ENCODE data around the gene C4A. TPM values are rescaled to one million over a fixed set of nuclear protein-coding genes. Genes with fewer than 3 reads are reported as not detected.

C4A gene
- total and polyA plus RNA-seq, 10 of the 15 experiments (the other 5 are each of a cell fraction or from before 2014, with no cell fraction given): 0.13 to 5.4 (median 0.88) TPM; not detected in 1

GRCh38 chr6:31971993-31972708 lies 9.7 kb upstream of the C4A start, which contains the start of gene DXO (continued):
- TF ChIP-seq HSF1 (IDR thresholded peaks at IDR 0.05; ENCODE audit: low read depth, low read length) (no peak), TCF7 (IDR thresholded peaks at IDR 0.05; ENCODE audit: borderline replicate concordance) (no peak), ZNF217 (IDR thresholded peaks at IDR 0.05) (no peak), NR2C2 (IDR thresholded peaks at IDR 0.05; ENCODE audit: borderline replicate concordance, control insufficient read depth, insufficient read length, low read depth) (no peak), TBL1XR1 (IDR thresholded peaks at IDR 0.05; ENCODE audit: low read depth, low read length) (no peak), ATF7 (IDR thresholded peaks at IDR 0.05; ENCODE audit: low read depth) (no peak; the same call in 1 of the 2 replicates), HDGF (IDR thresholded peaks at IDR 0.05) (peak; percentile 86; the same call in 1 of the 2 replicates), SMAD5 (IDR thresholded peaks at IDR 0.05; ENCODE audit: low read depth) (no peak), E2F8 (IDR thresholded peaks at IDR 0.05; ENCODE audit: low read depth, partially characterized antibody) (peak; percentile 92), CUX1 (IDR thresholded peaks at IDR 0.05; ENCODE audit: insufficient replicate concordance, low read depth, low read length) (no peak), TARDBP (IDR thresholded peaks at IDR 0.05; ENCODE audit: borderline replicate concordance) (peak; percentile 23), TCF3 (IDR thresholded peaks at IDR 0.05; ENCODE audit: borderline replicate concordance, insufficient read depth, low read depth, low read length) (0 out of 2 replicates have a peak, but pooled peaks have one; percentile 26), SP1 (IDR thresholded peaks at IDR 0.05; ENCODE audit: low read depth, low read length) (peak; percentile 74), MYB (IDR thresholded peaks at IDR 0.05; ENCODE audit: borderline replicate concordance, low read depth, low read length) (peak; percentile 21; the same call in 1 of the 2 replicates), ESRRA (IDR thresholded peaks at IDR 0.05; ENCODE audit: low read length) (no peak; the same call in 1 of the 2 replicates), CTCF (IDR thresholded peaks at IDR 0.05 in 2 of 3, conservative IDR thresholded peaks at IDR 0.05 in 1 of 3; ENCODE audit: control insufficient read depth in 2 of 3, extremely low read depth in 1 of 3, insufficient read depth in 1 of 3, low read depth in 3 of 3, low read length in 3 of 3) (no peak)

All from GM12878 (cell line).